ENCODE results near the gene EXOC2.

The EXOC2 gene

GRCh38 chr6:683742-684440 is 9.0 kb downstream of the EXOC2 start:
- Histone ChIP-seq H3K9me3 (ENCODE audit: low read length) (no peaks in the 10 kb centered on the region), H3K9ac (ENCODE audit: low read length) (no peak overlapping the region), H3K4me2 (ENCODE audit: low read length) (no peak overlapping the region)

DNA sequence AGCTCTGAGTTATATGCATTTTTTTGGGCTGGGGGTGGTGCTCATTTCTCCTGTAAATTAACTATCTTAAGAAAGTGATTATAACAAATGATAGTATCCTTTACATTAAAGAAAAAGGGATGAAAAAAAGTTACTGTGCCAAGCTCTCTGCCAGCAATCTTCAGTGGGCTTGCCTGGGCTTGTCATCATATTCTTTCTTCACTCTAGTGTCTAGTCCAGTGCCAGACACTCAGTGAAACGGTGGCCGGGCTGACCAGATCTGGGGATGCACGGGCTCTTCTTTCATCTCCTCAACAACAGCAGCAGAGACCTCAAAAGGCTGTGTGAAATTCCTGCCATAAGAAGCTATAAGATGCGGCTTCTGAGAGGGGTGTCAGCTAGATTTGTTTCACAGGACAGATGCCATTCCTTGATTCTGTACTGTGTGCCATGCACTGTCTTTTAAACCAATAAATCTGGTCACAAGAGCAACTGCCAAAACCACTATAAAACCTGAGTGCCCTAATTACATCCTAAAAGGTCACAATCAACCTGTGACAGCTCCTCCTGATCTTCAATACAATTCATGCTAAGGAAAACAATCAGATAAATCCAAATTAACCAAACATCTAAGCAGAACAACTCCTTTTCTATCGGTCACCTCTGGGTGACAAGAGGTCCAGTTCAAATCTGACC is 12.1 kb downstream of the EXOC2 start:
- H3F3A ChIP-seq (ENCODE audit: insufficient read depth, low read length) = no peaks in the 10 kb centered on the region
- no peaks in the 10 kb centered on the region for H3K27me3 ChIP-seq (ENCODE audit: insufficient read depth, low read length)
- H3K9me3 ChIP-seq (ENCODE audit: low read length) = no peaks in the 10 kb centered on the region
- no peak overlapping the region for H3K4me3 ChIP-seq (ENCODE audit: low read depth, low read length, poor library complexity, severe bottlenecking)
- no peaks in the 10 kb centered on the region for H4K20me1 ChIP-seq (ENCODE audit: insufficient read depth, low read length)
- H3K9ac ChIP-seq (ENCODE audit: low read length) = no peak overlapping the region
- H3K4me1 ChIP-seq (ENCODE audit: insufficient read depth, low read length, severe bottlenecking) = peaks cover 10% of the 10 kb centered on the region
- no peak overlapping the region for H3K4me2 ChIP-seq (ENCODE audit: low read length)
- no peaks in the 10 kb centered on the region for H3K36me3 ChIP-seq (ENCODE audit: insufficient read depth, low read length)
- H2AFZ ChIP-seq (ENCODE audit: low read length) = no peak overlapping the region
- H3K79me2 ChIP-seq (ENCODE audit: insufficient read depth, low read length) = 0 out of 2 replicates have a peak, but pooled peaks cover 6% of the 10 kb centered on the region
- TF ChIP-seq CTCF (IDR thresholded peaks at IDR 0.05; ENCODE audit: low read length) = no peak
- no peak for TF ChIP-seq EZH2 (IDR thresholded peaks at IDR 0.05; ENCODE audit: borderline replicate concordance, low read length)
- no peaks in the 10 kb centered on the region for H3K9me2 ChIP-seq (ENCODE audit: low read depth, low read length)
- no peak overlapping the region for H3K27ac ChIP-seq (ENCODE audit: low read depth, low read length, poor library complexity, severe bottlenecking)

More at GRCh38 chr6:683742-684440, 9.0 kb downstream of the EXOC2 start:
- no peak overlapping the region for H2AFZ ChIP-seq (ENCODE audit: low read length)
- H3K4me1 ChIP-seq (ENCODE audit: insufficient read depth, low read length, severe bottlenecking) = peaks cover 10% of the 10 kb centered on the region
- H3K27me3 ChIP-seq (ENCODE audit: insufficient read depth, low read length) = no peaks in the 10 kb centered on the region
- H3K36me3 ChIP-seq (ENCODE audit: insufficient read depth, low read length) = peaks cover 7% of the 10 kb centered on the region; the same call in 1 of the 2 replicates
- no peaks in the 10 kb centered on the region for H3K79me2 ChIP-seq (ENCODE audit: insufficient read depth, low read length)
- H3K27ac ChIP-seq (ENCODE audit: low read depth, low read length, poor library complexity, severe bottlenecking) = no peak overlapping the region
- no peaks in the 10 kb centered on the region for H3K9me2 ChIP-seq (ENCODE audit: low read depth, low read length)
- no peaks in the 10 kb centered on the region for H3F3A ChIP-seq (ENCODE audit: insufficient read depth, low read length)
- H3K4me3 ChIP-seq (ENCODE audit: low read depth, low read length, poor library complexity, severe bottlenecking) = no peak overlapping the region
- no peaks in the 10 kb centered on the region for H4K20me1 ChIP-seq (ENCODE audit: insufficient read depth, low read length)
- TF ChIP-seq CTCF (IDR thresholded peaks at IDR 0.05; ENCODE audit: low read length) = no peak
- no peak for TF ChIP-seq EZH2 (IDR thresholded peaks at IDR 0.05; ENCODE audit: borderline replicate concordance, low read length)

DNA sequence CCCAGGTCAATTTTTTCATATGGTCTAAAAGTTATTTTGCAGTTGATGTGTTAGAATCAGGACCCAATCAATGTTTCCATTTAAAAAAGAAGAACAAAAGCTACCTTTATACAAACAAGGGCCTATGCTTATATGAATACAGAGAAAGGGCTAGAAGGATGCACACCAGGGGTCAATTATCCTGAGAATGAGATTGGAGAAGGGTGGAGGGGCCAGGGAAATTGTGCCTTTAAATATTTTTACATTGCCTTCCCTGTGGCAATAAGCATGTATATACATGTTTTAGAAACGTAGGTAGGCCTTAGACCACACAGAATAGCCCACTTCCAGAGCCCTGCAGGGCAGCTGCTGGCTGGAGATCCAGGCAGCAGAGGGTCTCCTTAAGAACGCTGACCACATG is 12.7 kb downstream of the EXOC2 start:
- Histone ChIP-seq H4K20me1 (ENCODE audit: insufficient read depth, low read length) (no peaks in the 10 kb centered on the region), H3K4me3 (ENCODE audit: low read depth, low read length, poor library complexity, severe bottlenecking) (no peak overlapping the region), H3K27ac (ENCODE audit: low read depth, low read length, poor library complexity, severe bottlenecking) (no peak overlapping the region), H3K27me3 (ENCODE audit: insufficient read depth, low read length) (no peaks in the 10 kb centered on the region), H3K9me2 (ENCODE audit: low read depth, low read length) (no peaks in the 10 kb centered on the region), H3K9me3 (ENCODE audit: low read length) (no peaks in the 10 kb centered on the region), H3K79me2 (ENCODE audit: insufficient read depth, low read length) (0 out of 2 replicates have a peak, but pooled peaks cover 6% of the 10 kb centered on the region), H2AFZ (ENCODE audit: low read length) (no peak overlapping the region), H3K4me2 (ENCODE audit: low read length) (no peak overlapping the region), H3K9ac (ENCODE audit: low read length) (no peak overlapping the region), H3K4me1 (ENCODE audit: insufficient read depth, low read length, severe bottlenecking) (peaks cover 7% of the 10 kb centered on the region), H3F3A (ENCODE audit: insufficient read depth, low read length) (no peaks in the 10 kb centered on the region), H3K36me3 (ENCODE audit: insufficient read depth, low read length) (no peaks in the 10 kb centered on the region)
- TF ChIP-seq CTCF (IDR thresholded peaks at IDR 0.05; ENCODE audit: low read length) = no peak
- no peak for TF ChIP-seq EZH2 (IDR thresholded peaks at IDR 0.05; ENCODE audit: borderline replicate concordance, low read length)

All from OCI-LY1 (cell line).